HG03139 (cell line): ENCODE measurements around the gene MRPL37.
A peak's percentile ranks its signal among the peaks of the same experiment; 100 is the strongest.
"Not testable (repeated sequence)": the region's sequence is repeated elsewhere in the genome, so short reads cannot be mapped to it uniquely, and the experiment has no call there.

ENCODE experiments used
- ATAC-seq: cut with Tn5 transposase; IDR thresholded peaks from one replicate; pipeline ENCODE4 v1.9.1; 2021; ENCODE audit not compliant: unreplicated experiment

The MRPL37 gene

GRCh38 chr1:54172614-54173599 lies 27.1 kb upstream of the MRPL37 start:
- no peak for ATAC-seq

DNA sequence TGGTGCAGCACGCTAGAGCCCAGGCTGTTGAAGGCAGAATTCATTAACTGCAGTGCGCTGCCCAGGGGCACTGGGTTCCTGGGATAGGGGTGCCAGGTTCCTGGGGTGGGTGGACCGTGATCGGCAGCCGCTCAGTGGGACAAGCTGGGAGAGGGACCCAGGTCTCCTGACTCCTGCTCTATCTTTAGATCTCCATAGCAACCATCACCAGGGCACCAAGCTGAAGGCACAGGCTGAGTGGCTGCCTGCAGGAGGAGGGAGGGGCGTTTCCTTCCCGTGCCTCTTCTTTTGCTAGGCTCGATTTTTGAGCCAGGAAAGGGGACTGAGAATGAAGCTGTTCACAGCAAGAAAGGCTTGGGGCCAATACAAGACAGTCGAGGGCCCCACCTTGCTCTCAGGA lies 26.3 kb upstream of the MRPL37 start:
- ATAC-seq, result no peak

DNA sequence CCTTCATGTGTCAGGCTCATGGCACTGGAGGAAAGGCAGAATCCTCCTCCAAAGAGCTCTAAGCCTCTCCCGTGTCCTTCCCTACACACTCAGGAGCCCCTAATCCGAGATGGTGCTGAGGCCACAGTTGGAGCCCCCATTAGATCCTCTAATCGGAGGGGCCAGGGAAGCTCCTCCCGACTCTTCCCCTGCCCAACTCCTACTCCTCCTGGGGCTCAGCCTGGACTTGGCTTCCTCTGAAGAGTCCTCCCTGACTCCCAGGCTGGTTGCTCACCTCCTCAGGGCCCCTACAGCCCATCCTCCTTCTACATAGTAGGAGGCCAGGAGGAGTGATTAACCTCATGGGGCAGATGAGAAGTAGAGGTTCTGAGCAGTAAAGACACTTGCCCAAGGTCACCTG lies 25.9 kb upstream of the MRPL37 start:
- ATAC-seq, result no peak

- no peak for ATAC-seq
These were observed 23.2 kb upstream of the MRPL37 start for GRCh38 chr1:54176621-54177327.

DNA sequence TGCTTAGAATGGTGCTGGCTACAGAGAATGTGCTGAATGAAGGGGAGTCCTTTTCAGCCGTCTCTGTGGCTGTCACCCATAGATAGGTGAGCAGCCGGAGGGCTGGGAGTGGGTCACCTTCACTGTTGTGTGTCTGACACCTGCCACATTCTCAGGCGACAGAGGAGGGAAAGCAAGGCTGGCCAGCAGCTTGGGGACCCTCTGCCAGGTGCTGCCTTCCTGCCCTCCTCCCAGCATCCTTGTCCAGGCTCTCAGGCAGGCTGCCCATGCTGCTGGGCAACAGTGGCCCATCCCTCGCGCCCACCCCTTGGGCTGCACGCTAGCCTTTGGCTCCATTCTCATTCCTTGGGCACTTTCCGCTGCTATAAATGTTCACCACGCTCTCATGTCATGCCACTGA lies 22.2 kb upstream of the MRPL37 start:
- ATAC-seq, result no peak

DNA sequence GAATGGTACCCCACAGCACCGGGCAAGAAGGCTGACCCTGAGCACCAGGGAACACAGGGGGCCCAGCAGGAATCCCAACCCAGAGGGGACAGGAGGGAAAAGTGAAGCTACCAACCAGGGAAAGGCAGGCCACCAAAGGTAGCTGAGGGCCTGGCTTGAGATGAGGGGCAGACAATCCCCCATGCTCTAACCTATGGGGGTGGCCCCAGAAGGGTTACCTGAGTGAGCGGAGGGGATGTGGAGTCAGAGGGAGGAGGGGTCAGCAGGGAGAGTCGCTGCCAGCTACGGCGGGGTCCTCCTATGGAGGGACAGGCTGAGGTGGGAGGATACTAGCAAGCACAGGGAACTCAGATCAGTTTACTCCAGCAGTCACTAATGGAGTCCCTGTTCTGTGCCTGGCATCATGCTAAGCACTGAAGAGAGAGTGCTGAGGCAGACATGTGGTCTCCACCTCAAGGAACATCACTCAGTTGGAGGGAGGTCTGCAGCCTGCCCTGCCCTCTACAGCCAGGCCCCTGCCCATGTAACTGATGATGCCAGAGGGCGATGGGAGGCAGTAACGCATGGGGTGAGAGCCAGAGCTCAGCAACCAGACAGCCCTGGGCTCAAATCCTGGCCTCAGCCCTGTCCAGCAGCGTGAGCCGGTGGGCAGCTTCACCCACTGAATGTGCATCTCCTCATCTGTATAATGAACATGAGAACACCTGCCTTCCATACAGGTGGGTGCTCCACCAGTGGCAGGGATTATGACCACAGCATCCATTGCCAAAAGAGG lies 21.5 kb upstream of the MRPL37 start:
- no peak for ATAC-seq

DNA sequence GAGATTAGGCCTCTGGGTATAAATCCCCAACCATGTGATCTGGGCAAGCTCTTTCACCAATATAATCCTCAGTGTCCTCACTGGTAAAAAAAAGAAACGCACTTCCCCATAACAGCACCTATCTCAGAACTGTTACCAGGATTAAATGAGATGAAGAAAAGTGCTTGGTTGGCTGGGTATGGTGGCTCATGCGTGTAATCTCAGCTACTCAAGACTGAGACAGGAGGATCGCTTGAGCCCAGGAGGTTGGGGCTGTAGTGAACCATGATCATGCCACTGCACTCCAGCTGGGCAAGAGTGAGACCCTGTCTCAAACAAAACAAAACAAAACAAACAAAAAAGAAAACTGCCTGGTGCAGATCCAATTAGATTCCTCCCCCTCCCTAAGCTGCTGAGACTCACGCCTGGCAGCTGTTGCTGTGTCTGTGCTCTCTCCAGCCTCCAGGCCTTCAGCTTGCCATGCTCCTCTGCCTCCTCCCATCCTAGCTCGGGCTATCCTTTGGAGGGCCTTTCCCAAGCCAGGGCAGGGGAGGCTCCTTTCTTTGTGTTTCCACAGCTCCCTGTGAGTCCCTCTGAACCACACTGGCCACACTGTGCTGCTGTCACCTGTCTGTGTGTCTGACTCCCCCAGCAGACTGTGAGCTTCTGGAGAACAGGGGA lies 19.1 kb upstream of the MRPL37 start:
- no peak for ATAC-seq

GRCh38 chr1:54186056-54186455 lies 13.9 kb upstream of the MRPL37 start:
- ATAC-seq, result no peak

GRCh38 chr1:54188291-54188690 lies 11.7 kb upstream of the MRPL37 start:
- ATAC-seq, result no peak

- ATAC-seq, result no peak
These were observed 9.4 kb upstream of the MRPL37 start for GRCh38 chr1:54190526-54190925.

- ATAC-seq, result no peak
These were observed 8.4 kb upstream of the MRPL37 start for GRCh38 chr1:54191525-54191924.

- no peak for ATAC-seq
These were observed 6.5 kb upstream of the MRPL37 start for GRCh38 chr1:54193453-54193852.

GRCh38 chr1:54199151-54199764 lies 709 bp upstream of the MRPL37 start:
- ATAC-seq, result no peak

DNA sequence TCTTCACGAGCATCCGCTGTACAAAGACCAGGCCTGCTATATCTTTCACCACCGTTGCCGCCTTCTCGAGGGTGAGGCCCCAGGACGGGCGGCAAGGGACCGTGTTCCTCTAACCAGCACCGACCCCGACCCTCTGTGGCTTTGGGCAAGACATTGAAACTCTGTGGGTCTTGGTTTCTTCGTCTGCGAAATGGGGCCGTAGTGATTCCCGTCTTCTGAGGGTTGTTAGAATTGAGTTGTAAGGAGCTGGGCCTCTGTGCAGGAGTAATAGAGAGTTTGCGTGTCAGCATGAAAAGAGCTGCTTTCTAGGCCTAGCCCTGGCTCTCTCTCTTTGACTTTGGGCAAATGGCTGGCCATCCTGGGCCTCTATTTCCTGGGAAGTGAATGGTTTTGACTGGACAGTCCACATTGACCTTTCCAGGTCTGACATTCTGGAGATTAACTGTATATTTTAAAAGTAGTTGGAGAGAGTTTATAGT lies 591 bp downstream of the MRPL37 start:
- peak; percentile 16 for ATAC-seq

DNA sequence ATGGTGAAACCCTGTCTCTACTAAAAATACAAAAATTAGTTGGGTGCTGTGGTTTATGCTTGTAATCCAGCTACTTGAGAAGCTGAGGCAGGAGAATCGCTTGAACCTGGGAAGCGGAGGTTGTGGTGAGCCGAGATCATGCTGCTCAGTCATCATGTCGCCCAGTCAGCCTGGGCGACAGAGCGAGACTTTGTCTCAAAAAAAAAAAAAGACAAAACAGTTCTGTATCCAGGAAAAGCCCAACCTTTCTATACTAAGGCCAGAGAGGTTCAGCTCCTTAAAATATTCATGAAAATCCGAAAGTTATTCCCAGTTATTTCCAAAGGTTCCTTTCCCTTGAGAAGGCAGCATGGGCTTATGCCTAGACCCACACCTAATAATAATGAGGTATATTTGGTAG lies 4.2 kb downstream of the MRPL37 start:
- ATAC-seq, result no peak

- ATAC-seq, result no peak
These were observed 7.3 kb downstream of the MRPL37 start for GRCh38 chr1:54207287-54207686.

DNA sequence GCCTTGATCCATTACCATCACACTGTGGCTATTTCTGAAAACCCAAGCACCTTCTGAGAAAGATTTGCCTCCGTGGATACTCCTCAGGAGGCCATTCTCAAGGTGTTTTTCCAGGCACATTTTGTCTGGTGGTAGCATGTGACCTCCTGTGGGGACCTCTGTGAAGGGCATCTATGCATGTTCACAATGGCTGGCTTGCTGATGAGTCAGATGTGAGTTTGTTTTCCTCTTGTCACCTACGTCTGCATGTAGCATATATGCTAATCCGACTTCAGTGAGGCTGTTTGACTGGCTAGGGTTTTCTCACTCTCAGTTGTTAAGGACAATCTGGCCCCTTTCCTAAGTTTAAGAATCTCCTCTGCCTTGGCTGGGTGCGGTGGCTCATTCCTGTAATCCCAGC lies 7.9 kb downstream of the MRPL37 start:
- not testable (repeated sequence) for ATAC-seq

- no peak for ATAC-seq
These were observed 12.9 kb downstream of the MRPL37 start for GRCh38 chr1:54212872-54213271.

GRCh38 chr1:54215523-54215922 lies 15.6 kb downstream of the MRPL37 start:
- ATAC-seq, result no peak
